ENCODE measurements around the gene MT1E. TPM values are rescaled to one million over a fixed set of nuclear protein-coding genes. Genes with fewer than 3 reads are reported as not detected.
"Not testable (repeated sequence)": the region's sequence is repeated elsewhere in the genome, so short reads cannot be mapped to it uniquely, and the experiment has no call there.

MT1E gene
- 153 and 250 TPM in 2 replicates for polyA plus RNA-seq (2011; rRNA removed)
- 51.3 and 58.4 TPM in 2 replicates for polyA minus RNA-seq (2011; rRNA and poly(A)+ RNA removed)

DNA sequence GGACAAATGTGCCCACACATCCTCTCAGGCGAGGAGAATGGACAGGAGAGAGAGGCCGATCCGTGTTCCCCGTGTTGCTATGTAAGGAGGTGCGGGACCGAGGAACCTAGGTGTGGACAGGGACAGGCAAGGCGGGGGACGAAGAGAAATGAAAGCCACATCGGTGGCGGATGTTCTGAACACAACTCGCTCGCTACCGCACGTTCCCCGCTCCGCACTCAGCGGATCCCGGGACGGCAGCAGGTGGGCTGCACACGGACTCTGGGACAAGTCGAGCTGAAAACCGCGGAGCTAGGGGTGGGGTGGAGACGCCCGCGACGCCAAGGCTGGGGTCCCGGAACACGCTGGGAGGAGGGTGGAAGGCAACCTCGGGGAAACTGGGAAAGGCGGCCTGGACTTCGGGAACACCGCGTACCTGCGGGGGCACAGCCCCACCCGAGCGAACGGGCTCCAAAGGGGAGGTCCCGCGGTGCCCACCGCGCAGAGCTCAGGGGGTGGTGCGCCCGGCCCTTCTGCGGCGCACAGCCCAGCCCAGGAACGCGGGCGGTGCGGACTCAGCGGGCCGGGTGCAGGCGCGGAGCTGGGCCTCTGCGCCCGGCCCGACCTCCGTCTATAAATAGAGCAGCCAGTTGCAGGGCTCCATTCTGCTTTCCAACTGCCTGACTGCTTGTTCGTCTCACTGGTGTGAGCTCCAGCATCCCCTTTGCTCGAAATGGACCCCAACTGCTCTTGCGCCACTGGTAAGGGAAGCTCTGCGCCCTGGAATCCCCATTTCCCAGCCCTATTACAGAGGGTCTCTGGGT, at the start of gene MT1E:
Gene MT1E (plus strand): TSS at position 642 of the 803 bp plus-strand sequence. CDS start 71 bp downstream, at position 713.
- TF ChIP-seq, protein P1, sequence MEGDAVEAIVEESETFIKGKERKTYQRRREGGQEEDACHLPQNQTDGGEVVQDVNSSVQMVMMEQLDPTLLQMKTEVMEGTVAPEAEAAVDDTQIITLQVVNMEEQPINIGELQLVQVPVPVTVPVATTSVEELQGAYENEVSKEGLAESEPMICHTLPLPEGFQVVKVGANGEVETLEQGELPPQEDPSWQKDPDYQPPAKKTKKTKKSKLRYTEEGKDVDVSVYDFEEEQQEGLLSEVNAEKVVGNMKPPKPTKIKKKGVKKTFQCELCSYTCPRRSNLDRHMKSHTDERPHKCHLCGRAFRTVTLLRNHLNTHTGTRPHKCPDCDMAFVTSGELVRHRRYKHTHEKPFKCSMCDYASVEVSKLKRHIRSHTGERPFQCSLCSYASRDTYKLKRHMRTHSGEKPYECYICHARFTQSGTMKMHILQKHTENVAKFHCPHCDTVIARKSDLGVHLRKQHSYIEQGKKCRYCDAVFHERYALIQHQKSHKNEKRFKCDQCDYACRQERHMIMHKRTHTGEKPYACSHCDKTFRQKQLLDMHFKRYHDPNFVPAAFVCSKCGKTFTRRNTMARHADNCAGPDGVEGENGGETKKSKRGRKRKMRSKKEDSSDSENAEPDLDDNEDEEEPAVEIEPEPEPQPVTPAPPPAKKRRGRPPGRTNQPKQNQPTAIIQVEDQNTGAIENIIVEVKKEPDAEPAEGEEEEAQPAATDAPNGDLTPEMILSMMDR (IDR thresholded peaks at IDR 0.05; ENCODE audit: low read depth, low read length) = no peak
- Histone ChIP-seq H3K9me3 (ENCODE audit: control insufficient read depth, insufficient read depth, low read length) (no peaks in the 10 kb centered on the region), H3K27ac (ENCODE audit: low read depth, low read length) (peak within 1 kb of the TSS; percentile 78), H3K27me3 (ENCODE audit: control insufficient read depth, insufficient read depth, low read length) (no peaks in the 10 kb centered on the region), H3K4me3 (ENCODE audit: low read depth, low read length) (peak within 1 kb of the TSS; percentile 73)
- no peak for DNase-seq (ENCODE audit: low read depth, low spot score)
- ChIA-PET POLR2A (interaction anchor here (0.6 to 4.8 kb wide), 22 partner anchors 9 to 174 kb away, joined by 3 to 201 read pairs (median 4); partner anchors contain the start of genes MT1F, MT1G, MT1X and MT2A), CTCF (interaction anchor here (0.6 to 1.4 kb wide), 4 partner anchors 17 to 111 kb away, joined by 3 to 7 read pairs (median 4); partner anchors contain the start of gene MT2A)

DNA sequence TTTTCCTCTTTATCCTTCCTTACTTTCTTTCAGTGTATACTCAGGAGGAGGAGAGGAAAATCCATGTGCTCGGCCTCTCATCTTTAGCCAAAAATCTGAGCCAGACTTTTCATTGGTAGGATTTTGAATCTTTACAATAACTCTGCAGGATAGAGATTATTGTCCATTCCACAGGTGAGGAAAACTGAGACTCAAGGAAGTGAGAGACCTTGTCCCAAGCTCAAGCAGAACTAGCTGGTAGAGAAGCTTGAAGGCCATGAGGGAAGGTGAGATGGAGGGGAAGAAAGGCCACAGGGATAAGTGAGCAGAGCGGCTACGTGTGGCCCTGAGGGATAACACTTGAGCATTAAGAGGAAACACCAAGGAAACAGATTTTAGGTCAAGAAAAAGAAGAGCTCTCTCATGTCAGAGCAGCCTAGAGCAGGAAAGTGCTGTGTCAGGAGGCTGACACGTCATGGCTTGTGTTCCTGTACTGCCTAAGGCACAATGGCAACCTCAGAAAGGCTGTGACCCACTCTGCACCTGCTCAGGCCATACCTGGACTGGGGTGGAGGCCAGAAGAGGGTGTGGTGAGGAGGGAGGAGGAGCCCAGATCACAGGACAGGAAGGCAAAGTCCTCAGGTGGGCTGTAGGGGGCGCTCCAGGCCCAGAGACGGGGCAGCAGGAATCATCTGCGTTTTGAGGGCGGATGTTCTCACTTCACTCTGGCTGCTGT, 48.8 kb upstream of the MT1E start:
- TF ChIP-seq, protein P1 (IDR thresholded peaks at IDR 0.05; ENCODE audit: low read depth, low read length) = peak; percentile 76
- DNase-seq (ENCODE audit: low read depth, low spot score) = peak; percentile 8
- Histone ChIP-seq H3K9me3 (ENCODE audit: control insufficient read depth, insufficient read depth, low read length) (no peaks in the 10 kb centered on the region), H3K27me3 (ENCODE audit: control insufficient read depth, insufficient read depth, low read length) (no peaks in the 10 kb centered on the region), H3K27ac (ENCODE audit: low read depth, low read length) (no peak overlapping the region), H3K4me3 (ENCODE audit: low read depth, low read length) (no peak overlapping the region)
- ChIA-PET POLR2A (interaction anchor here (0.6 kb wide), 2 partner anchors 123 to 192 kb away, joined by 3 read pairs; no protein-coding TSS in a partner anchor), CTCF (interaction anchor here (0.6 to 4.5 kb wide), 13 partner anchors 12 to 276 kb away, joined by 3 to 71 read pairs (median 4); partner anchors contain the start of gene MT4)

DNA sequence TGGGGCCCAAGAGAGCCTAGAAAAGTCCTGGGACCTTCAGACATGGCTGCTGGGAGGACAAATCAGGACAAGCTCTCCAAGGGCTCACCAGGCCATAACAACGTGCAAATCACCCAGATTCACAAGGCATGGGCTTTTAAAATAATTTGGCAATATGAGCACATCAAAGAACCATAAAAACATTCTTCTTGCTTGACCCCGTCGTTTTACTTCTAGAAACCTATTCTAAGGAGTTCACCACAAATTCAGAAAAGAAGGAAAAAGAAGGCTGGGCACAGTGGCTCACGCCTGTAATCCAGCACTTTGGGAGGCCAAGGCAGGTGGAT, 48.3 kb upstream of the MT1E start:
- Histone ChIP-seq H3K9me3 (ENCODE audit: control insufficient read depth, insufficient read depth, low read length) (no peaks in the 10 kb centered on the region), H3K27ac (ENCODE audit: low read depth, low read length) (no peak overlapping the region), H3K4me3 (ENCODE audit: low read depth, low read length) (no peak overlapping the region), H3K27me3 (ENCODE audit: control insufficient read depth, insufficient read depth, low read length) (no peaks in the 10 kb centered on the region)
- no peak for DNase-seq (ENCODE audit: low read depth, low spot score)
- TF ChIP-seq, protein P1 (IDR thresholded peaks at IDR 0.05; ENCODE audit: low read depth, low read length) = no peak
- POLR2A ChIA-PET = interaction anchor here (0.6 kb wide), 1 partner anchor 123 kb away, joined by 3 read pairs; no protein-coding TSS in a partner anchor
- CTCF ChIA-PET = interaction anchor here (0.5 to 4.5 kb wide), 11 partner anchors 13 to 275 kb away, joined by 3 to 71 read pairs (median 4); partner anchors contain the start of gene MT4

DNA sequence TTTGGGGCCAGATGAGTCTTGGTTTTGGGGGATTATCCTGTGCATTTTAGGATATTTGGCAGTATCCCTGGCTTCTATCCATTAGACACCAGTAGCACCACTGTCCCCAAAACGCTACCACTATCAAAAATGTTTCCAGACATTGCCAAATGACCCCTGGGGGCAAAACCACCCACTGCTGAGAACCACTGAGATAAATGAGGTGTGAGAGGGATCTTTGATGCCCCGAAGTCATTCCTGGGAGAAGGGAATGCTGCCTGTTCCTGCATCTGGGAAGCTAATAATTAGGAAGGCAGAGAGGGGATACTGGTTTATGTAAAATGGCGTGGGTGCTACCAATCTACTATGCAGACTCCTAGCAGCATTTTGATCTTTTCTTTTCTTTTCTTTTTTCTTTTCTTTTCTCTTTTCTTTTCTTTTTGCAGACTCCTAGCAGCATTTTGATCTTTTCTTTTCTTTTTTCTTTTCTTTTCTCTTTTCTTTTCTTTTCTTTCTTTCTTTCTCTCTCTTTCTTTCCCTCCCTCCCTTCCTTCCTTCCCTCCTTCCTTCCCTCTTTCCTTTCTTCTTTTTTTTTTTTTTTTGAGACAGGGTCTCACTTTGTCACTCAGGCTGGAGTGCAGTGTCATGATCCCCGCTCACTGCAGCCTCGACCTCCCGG, 45.1 kb upstream of the MT1E start:
- Histone ChIP-seq H3K27ac (ENCODE audit: low read depth, low read length) (no peak overlapping the region), H3K4me3 (ENCODE audit: low read depth, low read length) (no peak overlapping the region), H3K9me3 (ENCODE audit: control insufficient read depth, insufficient read depth, low read length) (no peaks in the 10 kb centered on the region), H3K27me3 (ENCODE audit: control insufficient read depth, insufficient read depth, low read length) (peaks cover 19% of the 10 kb centered on the region)
- no peak for DNase-seq (ENCODE audit: low read depth, low spot score)
- CTCF ChIA-PET = no interaction called here
- TF ChIP-seq, protein P1 (IDR thresholded peaks at IDR 0.05; ENCODE audit: low read depth, low read length) = no peak
- POLR2A ChIA-PET = no interaction called here

DNA sequence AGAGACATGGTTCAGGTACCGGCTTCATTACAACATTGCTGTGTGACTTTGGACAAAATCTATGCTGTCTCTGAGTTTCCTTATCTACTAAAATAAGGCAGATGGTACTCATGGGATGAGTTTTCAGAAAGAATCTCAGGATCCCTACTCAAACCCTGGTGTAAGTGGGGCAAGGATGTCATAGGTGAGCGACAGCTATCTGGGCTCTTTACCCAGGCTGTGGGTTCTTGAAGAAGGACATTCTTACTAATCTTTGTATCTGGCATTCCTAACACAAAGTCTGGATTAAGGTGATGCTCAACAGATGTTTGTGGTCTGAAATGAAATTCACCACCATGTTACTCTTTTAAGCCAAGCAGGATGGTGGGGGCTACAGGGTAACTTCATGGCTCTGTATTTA, 42.7 kb upstream of the MT1E start:
- POLR2A ChIA-PET; DNase-seq (ENCODE audit: low read depth, low spot score): not testable (repeated sequence)

More for the DNA sequence above, 42.7 kb upstream of the MT1E start:
- CTCF ChIA-PET = interaction anchor here (1.2 to 1.8 kb wide), 2 partner anchors 18 to 119 kb away, joined by 4 to 9 read pairs; no protein-coding TSS in a partner anchor
- peaks cover 32% of the 10 kb centered on the region for H3K27me3 ChIP-seq (ENCODE audit: control insufficient read depth, insufficient read depth, low read length)
- not testable (repeated sequence) for H3K27ac ChIP-seq (ENCODE audit: low read depth, low read length); H3K4me3 ChIP-seq (ENCODE audit: low read depth, low read length); H3K9me3 ChIP-seq (ENCODE audit: control insufficient read depth, insufficient read depth, low read length)

Measured in AG04450 (cell line).